Measurements from ENCODE around the gene CLEC10A.
"Not testable (repeated sequence)": the region's sequence is repeated elsewhere in the genome, so short reads cannot be mapped to it uniquely, and the experiment has no call there.

GRCh38 chr17:7050583-7050982 is 29.5 kb downstream of the CLEC10A start:
- TF ChIP-seq MYC (IDR thresholded peaks at IDR 0.05; ENCODE audit: low read depth, low read length); POLR2A (IDR thresholded peaks at IDR 0.05; ENCODE audit: low read depth, low read length); CTCF (IDR thresholded peaks at IDR 0.05; ENCODE audit: extremely low read depth in 1 of 2, insufficient read depth in 1 of 2, low read depth in 1 of 2, low read length in 2 of 2); MAX (IDR thresholded peaks at IDR 0.05; ENCODE audit: insufficient read depth, insufficient read length); POLR2AphosphoS5 (IDR thresholded peaks at IDR 0.05; ENCODE audit: insufficient read depth, low read depth, low read length); EZH2 (IDR thresholded peaks at IDR 0.05; ENCODE audit: borderline replicate concordance, low read depth, low read length, severe bottlenecking): not testable (repeated sequence)

All from endothelial cell of umbilical vein (primary cell).